Activated CD8-positive, alpha-beta memory T cell treated with anti-CD3 and anti-CD28 coated beads, Interleukin-2, amount 10 ng/mL, durations not matched to agents 7 days and 5 days (primary cell): ENCODE data around the gene TAF11L5. TPM values are rescaled to one million over a fixed set of nuclear protein-coding genes. Genes with fewer than 3 reads are reported as not detected.
"Not testable (repeated sequence)": the region's sequence is repeated elsewhere in the genome, so short reads cannot be mapped to it uniquely, and the experiment has no call there.

Experiments used
- ATAC-seq: fragments of 150-1000 bp; cut with Tn5 transposase; one replicate; pipeline ENCODE4 v1.10.0; 2021; ENCODE audit warnings: moderate library complexity
- CTCF ChIA-PET: fragments of 350-600 bp; sonication (Branson Sonifier 250); formaldehyde crosslinking; loops from one replicate; lab custom pipeline; 2021; ENCODE audit warnings: antibody characterized with exemption; lab: Charles Lee
- DNase-seq: peaks from one replicate; pipeline ENCODE4 v3.0.0-alpha.2; 2020
- H3K27ac Mint-ChIP-seq: one replicate; pipeline ENCODE4 v1.8.0; 2021; ENCODE audit warnings: mild to moderate bottlenecking, mixed read lengths
- H3K27me3 Mint-ChIP-seq: one replicate; pipeline ENCODE4 v1.8.0; 2021; ENCODE audit warnings: mixed read lengths
- H3K36me3 Mint-ChIP-seq: one replicate; pipeline ENCODE4 v1.8.0; 2021; ENCODE audit warnings: mild to moderate bottlenecking, mixed read lengths
- H3K4me1 Mint-ChIP-seq: one replicate; pipeline ENCODE4 v1.8.0; 2021; ENCODE audit warnings: mixed read lengths
- H3K4me3 Mint-ChIP-seq: one replicate; pipeline ENCODE4 v1.8.0; 2021; ENCODE audit warnings: mild to moderate bottlenecking, moderate library complexity, mixed read lengths
- H3K9me3 Mint-ChIP-seq: one replicate; pipeline ENCODE4 v1.8.0; 2022; ENCODE audit warnings: low read depth, mixed read lengths
- total RNA-seq, 2 experiments: library from RNA; stranded (reverse); gene quantifications; one replicate each; pipeline ENCODE4 v1.2.3, GENCODE V29; 2021

The TAF11L5 gene
- total RNA-seq, 2 experiments from 2014 or later, result not detected

DNA sequence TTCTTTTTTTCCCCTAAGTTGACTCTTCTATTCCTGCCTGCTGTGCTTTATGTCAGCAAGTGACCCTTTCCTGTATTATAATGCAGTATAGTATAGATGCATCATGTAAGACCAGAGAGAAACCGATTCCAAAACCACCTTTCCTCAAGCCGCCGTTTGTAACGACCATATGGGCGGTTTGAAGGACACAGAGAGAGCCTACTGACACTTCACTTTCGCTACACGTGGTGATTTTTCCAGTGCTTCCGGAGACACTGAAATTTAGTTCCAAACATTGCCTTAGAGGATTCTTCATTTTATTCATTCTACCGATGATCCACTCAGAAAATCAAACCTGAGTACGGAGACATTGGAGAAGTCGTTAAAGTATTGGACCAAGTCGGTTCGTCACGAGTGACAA lies 5.5 kb upstream of the TAF11L5 start:
- H3K27me3 Mint-ChIP-seq, H3K27ac Mint-ChIP-seq, CTCF ChIA-PET, ATAC-seq, H3K36me3 Mint-ChIP-seq, H3K4me1 Mint-ChIP-seq, H3K4me3 Mint-ChIP-seq, H3K9me3 Mint-ChIP-seq: not testable (repeated sequence)
- DNase-seq, result peak; percentile 55

- H3K36me3 Mint-ChIP-seq, H3K27me3 Mint-ChIP-seq, H3K27ac Mint-ChIP-seq, H3K9me3 Mint-ChIP-seq, ATAC-seq, CTCF ChIA-PET, H3K4me3 Mint-ChIP-seq, H3K4me1 Mint-ChIP-seq, DNase-seq: not testable (repeated sequence)
These were observed 3.5 kb upstream of the TAF11L5 start, which contains the start of gene TAF11L4 for GRCh38 chr5:17521501-17521900. Gene TAF11L4 (plus strand): TSS chr5:17521801.

GRCh38 chr5:17526504-17526903 lies 1.5 kb downstream of the TAF11L5 start:
- H3K9me3 Mint-ChIP-seq, ATAC-seq, CTCF ChIA-PET, H3K36me3 Mint-ChIP-seq, H3K4me3 Mint-ChIP-seq, H3K27ac Mint-ChIP-seq, H3K4me1 Mint-ChIP-seq, H3K27me3 Mint-ChIP-seq: not testable (repeated sequence)
- DNase-seq, result peak; percentile 54

DNA sequence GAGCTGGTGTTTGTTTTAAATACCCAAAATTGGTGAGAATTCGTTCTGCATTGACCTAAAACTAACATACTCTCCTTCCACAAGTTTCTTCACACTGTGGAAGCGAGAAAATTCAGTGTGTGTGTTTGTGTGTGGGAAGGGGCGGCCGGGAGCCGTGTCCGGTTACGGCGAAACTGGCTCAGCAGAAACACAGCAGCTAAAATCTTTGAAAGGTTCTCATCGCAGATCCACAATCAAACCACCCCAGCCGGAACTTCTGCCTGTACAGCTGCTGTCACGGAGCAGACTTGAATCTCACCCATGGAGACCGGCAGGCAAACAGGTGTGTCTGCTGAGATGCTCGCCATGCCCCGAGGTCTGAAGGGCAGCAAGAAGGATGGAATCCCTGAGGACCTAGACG lies 3.3 kb downstream of the TAF11L5 start, which contains the start of gene TAF11L6:
Gene TAF11L6, plus strand, starts transcription at position 301 of the 400 bp plus-strand sequence.
- CTCF ChIA-PET, H3K27me3 Mint-ChIP-seq, DNase-seq, H3K27ac Mint-ChIP-seq, H3K9me3 Mint-ChIP-seq, H3K4me1 Mint-ChIP-seq, H3K36me3 Mint-ChIP-seq, ATAC-seq, H3K4me3 Mint-ChIP-seq: not testable (repeated sequence)

Other genes starting within 250 kb of the TAF11L5 start
- gene TAF11L2, start 27.0 kb upstream of the TAF11L5 start, total RNA-seq, result not detected
- gene TAF11L3, start 6.9 kb upstream of the TAF11L5 start, total RNA-seq, result not detected
- not detected for gene TAF11L4, start 3.4 kb upstream of the TAF11L5 start, total RNA-seq
- gene TAF11L6, start 3.4 kb downstream of the TAF11L5 start, total RNA-seq, result not detected
- not detected for gene TAF11L7, start 60.5 kb downstream of the TAF11L5 start, total RNA-seq
- gene TAF11L8, start 65.7 kb downstream of the TAF11L5 start, total RNA-seq, result not detected
- gene TAF11L9, start 69.2 kb downstream of the TAF11L5 start, total RNA-seq, result not detected
- gene TAF11L10, start 72.6 kb downstream of the TAF11L5 start, total RNA-seq, result not detected
- gene TAF11L11, start 78.9 kb downstream of the TAF11L5 start, total RNA-seq, result not detected
- not detected for gene TAF11L12, start 85.2 kb downstream of the TAF11L5 start, total RNA-seq
- gene TAF11L13, start 106.9 kb downstream of the TAF11L5 start, total RNA-seq, result not detected
- gene TAF11L14, start 109.2 kb downstream of the TAF11L5 start, total RNA-seq, result not detected